Right atrium auricular region (tissue), 2 donors: Measurements from ENCODE around the gene CCDC50. TPM values are rescaled to one million over a fixed set of nuclear protein-coding genes. Genes with fewer than 3 reads are reported as not detected.

ENCODE experiments used
- DNase-seq: peaks from one replicate; pipeline ENCODE4 v3.0.0-alpha.2; 2019; ENCODE audit warnings: low spot score
- H3K27ac ChIP-seq, 2 donors: fragments of 200-600 bp; sonication (generic); 1 replicate in 1 of 2; 2 replicates in 1 of 2; pipeline ENCODE4 v1.5.1; 2016 to 2019
- H3K27me3 ChIP-seq, 2 donors: fragments of 200-600 bp; sonication (generic); one replicate each; pipeline versions ENCODE4 v1.5.1 to v1.6.0; 2017 to 2019
- H3K36me3 ChIP-seq: fragments of 200-600 bp; sonication (generic); one replicate; pipeline ENCODE4 v1.5.1; 2016
- H3K4me1 ChIP-seq, 2 donors: fragments of 200-600 bp; sonication (generic); one replicate each; pipeline versions ENCODE4 v1.5.1 to v1.6.0; 2017 to 2019
- H3K4me3 ChIP-seq, 2 donors: fragments of 200-600 bp; sonication (generic); 1 replicate in 1 of 2; 2 replicates in 1 of 2; pipeline ENCODE4 v1.5.1; 2017 to 2019; ENCODE audit warnings: mild to moderate bottlenecking in 1 of 2, moderate library complexity in 1 of 2
- H3K9me3 ChIP-seq, 2 donors: fragments of 200-600 bp; sonication (generic); one replicate each; pipeline ENCODE4 v1.5.1; 2019
- CTCF ChIP-seq, 2 donors: fragments of 200-600 bp; sonication (generic); IDR thresholded peaks; one replicate each; pipeline ENCODE4 v1.5.1; 2019; ENCODE audit warnings: antibody characterized with exemption in 2 of 2
- total RNA-seq, 2 donors: library from RNA; depleted of rRNA; stranded (reverse); fragments of >200 nt; gene quantifications; one replicate each; pipeline ENCODE4 v1.1.0, GENCODE V29; 2016

Gene CCDC50
- total RNA-seq, 2 donors from 2014 or later = 58.7 to 70.7 TPM

GRCh38 chr3:191290311-191291025 lies 38.7 kb upstream of the CCDC50 start:
- peak overlapping the region in 1 of 2 donors; percentile 1 for H3K27ac ChIP-seq
- no peaks in the 10 kb centered on the region for H3K27me3 ChIP-seq
- peaks cover 0 to under 1% of the 10 kb centered on the region in 2 donors for H3K9me3 ChIP-seq
- H3K4me3 ChIP-seq = no peak overlapping the region
- TF ChIP-seq CTCF (IDR thresholded peaks at IDR 0.05) = no peak
- no peaks in the 10 kb centered on the region for H3K4me1 ChIP-seq
- DNase-seq = no peak
- H3K36me3 ChIP-seq = no peaks in the 10 kb centered on the region

- no peaks in the 10 kb centered on the region for H3K36me3 ChIP-seq
- DNase-seq = no peak
- H3K4me1 ChIP-seq = no peaks in the 10 kb centered on the region
- no peaks in the 10 kb centered on the region for H3K9me3 ChIP-seq
- no peak overlapping the region for H3K4me3 ChIP-seq
- TF ChIP-seq CTCF (IDR thresholded peaks at IDR 0.05) = no peak
- H3K27me3 ChIP-seq = no peaks in the 10 kb centered on the region
- H3K27ac ChIP-seq = no peak overlapping the region
These were observed 36.8 kb upstream of the CCDC50 start for GRCh38 chr3:191292243-191293015.

GRCh38 chr3:191294291-191294690 lies 34.9 kb upstream of the CCDC50 start:
- no peaks in the 10 kb centered on the region for H3K36me3 ChIP-seq
- H3K4me1 ChIP-seq = no peaks in the 10 kb centered on the region
- no peaks in the 10 kb centered on the region for H3K9me3 ChIP-seq
- no peak overlapping the region for H3K4me3 ChIP-seq
- H3K27ac ChIP-seq = no peak overlapping the region
- H3K27me3 ChIP-seq = no peaks in the 10 kb centered on the region
- no peak for TF ChIP-seq CTCF (IDR thresholded peaks at IDR 0.05)
- DNase-seq = no peak

GRCh38 chr3:191296041-191296541 lies 33.1 kb upstream of the CCDC50 start:
- Histone ChIP-seq H3K36me3 (no peaks in the 10 kb centered on the region), H3K27ac (no peak overlapping the region)
- no peak for TF ChIP-seq CTCF (IDR thresholded peaks at IDR 0.05)

GRCh38 chr3:191298846-191299245 lies 30.3 kb upstream of the CCDC50 start:
- no peak overlapping the region for H3K4me3 ChIP-seq
- no peaks in the 10 kb centered on the region for H3K27me3 ChIP-seq
- no peaks in the 10 kb centered on the region for H3K9me3 ChIP-seq
- H3K4me1 ChIP-seq = no peaks in the 10 kb centered on the region
- H3K36me3 ChIP-seq = no peaks in the 10 kb centered on the region
- no peak overlapping the region for H3K27ac ChIP-seq
- DNase-seq = no peak
- no peak for TF ChIP-seq CTCF (IDR thresholded peaks at IDR 0.05)

More at GRCh38 chr3:191296041-191296541, 33.1 kb upstream of the CCDC50 start:
- Histone ChIP-seq H3K9me3 (no peaks in the 10 kb centered on the region), H3K4me3 (no peak overlapping the region), H3K27me3 (no peaks in the 10 kb centered on the region), H3K4me1 (no peaks in the 10 kb centered on the region)
- no peak for DNase-seq
